ENCODE results near the gene ASTN2.

Gene ASTN2

DNA sequence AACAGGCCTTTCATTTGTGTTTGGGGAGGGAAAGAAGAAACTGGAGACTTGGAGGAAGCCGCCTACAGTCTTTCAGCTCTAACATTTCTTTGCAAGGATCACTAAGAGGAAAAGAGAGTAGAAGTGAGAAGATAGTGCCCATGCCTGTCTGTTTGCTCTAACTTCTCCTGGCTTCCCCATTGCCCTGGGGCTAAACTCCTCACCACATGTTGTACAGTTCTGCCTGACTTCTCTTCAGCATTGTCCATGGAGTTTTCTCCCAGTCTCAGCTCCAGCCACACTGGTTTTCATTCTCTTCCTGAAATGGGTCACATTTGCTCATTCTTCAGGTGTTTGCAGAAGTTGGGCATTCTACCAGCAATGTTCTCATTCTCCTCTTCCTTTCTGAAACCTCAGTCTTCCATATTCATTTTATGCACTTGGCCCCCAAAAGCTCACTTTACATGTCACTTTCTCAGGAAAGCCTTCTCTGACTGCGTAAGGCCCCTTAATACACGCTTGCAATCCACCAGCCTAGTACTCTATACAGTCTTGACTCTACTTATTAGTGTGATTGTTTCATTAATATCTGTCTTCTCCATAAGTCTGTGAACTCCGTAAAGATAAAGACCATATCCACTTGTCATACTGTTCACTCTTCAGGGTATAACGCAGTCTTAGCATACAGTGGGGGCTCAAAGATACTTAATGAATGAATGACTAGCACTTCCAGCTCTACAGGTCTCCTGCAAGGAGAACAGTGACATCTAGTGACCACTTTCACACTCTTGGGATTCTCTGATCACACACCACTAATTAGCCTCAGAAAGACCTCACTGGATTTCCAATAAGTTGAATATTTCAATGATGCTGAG lies 768.0 kb downstream of the ASTN2 start:
- DNase-seq = no peak

DNA sequence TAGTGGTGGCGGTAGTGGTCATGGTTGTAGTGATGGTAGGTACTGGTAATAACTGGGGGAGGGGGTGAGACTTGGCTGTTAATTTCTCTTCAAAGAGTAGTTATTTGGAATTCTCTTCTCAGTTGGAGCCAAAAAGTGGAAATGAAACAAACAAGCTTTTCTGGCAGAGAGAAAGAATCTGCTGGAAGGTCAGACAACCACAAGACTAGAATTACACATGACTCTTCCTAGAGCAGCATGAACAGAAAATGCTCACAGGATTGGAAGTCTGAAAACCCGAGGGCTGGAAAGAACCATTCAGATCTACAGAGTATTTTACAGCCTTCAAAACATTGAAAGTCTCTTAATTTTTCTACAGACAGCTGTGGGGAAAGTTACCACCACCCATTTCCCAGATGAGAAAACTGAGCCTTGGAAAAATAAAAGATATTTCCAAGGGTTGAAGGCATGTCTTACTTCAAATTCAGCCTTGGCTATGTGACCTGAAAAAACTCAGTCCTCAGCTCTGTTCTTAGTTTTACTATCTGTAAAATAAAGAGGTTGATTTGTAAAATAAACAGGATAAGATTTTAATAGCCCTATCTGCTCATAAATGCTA lies 770.7 kb downstream of the ASTN2 start:
- DNase-seq = no peak

- no peak for DNase-seq
Observed at GRCh38 chr9:116643691-116644090, 771.2 kb downstream of the ASTN2 start.

- no peak for DNase-seq
Observed at GRCh38 chr9:116641292-116642059, 773.4 kb downstream of the ASTN2 start.

DNA sequence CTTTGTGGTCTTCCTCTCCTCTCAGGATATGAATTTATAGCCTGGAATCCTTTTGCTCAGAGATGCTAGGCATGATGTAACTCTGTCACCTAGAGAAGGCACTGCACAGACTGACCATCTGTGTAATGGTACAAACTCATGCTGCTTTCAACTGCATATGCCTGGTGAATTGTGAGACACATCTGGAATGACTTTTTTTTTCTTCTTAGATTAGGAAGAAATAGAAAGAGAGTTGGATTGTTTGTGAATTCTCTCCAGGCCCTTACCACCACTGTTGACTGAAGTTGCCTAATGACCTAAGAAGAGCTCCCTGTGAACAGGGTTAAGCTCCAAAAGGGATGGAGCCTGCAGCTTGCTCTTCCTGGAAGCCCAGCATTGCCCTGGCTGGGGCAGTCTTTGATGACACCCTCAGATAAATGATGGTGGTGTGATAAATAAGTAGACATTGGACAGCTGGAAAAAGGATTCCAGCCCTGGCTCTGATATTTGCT lies 775.6 kb downstream of the ASTN2 start:
- no peak for DNase-seq

GRCh38 chr9:116635908-116636307 lies 778.9 kb downstream of the ASTN2 start:
- no peak for DNase-seq

- DNase-seq = no peak
Observed at GRCh38 chr9:116632990-116633838, 781.6 kb downstream of the ASTN2 start.

GRCh38 chr9:116629634-116630033 lies 785.2 kb downstream of the ASTN2 start:
- DNase-seq = no peak

DNA sequence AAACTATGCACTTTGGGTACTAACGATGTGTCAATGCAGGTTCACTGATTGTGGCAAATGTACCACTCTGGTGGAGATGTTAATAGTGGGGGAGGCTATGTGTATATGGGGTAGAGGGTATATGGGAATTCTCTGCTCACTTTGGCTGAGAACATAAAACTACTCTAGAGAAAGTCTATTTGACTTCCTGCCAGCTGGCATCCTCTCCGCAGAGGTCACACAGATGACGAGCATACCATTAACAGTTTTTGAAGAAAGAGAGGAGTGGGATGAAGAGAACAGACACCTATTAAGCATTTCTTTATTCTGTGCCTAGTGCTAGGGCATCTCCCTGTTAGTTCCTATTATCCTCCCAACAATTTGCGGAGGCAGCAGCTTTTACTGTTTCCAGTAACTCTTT lies 786.1 kb downstream of the ASTN2 start:
- DNase-seq = no peak

GRCh38 chr9:116627433-116627832 lies 787.4 kb downstream of the ASTN2 start:
- no peak for DNase-seq

DNA sequence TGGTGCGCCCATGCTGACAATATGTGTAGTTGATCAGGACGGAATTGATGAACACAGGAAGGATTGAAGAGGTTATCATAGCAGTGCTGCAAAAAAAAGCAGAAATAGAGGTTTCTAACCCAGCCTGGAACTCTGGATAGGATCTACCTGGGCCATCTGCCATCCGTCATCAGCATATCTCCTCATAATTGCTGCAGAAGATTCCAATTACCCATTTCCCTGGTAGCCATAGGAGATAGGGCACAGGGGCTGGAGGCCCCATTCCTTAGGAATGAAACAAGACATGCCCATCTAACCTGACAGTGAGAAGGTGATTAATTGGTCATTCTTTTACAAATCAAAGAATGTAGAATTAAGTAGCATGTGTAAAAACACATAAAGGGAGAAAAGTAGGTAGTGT lies 788.1 kb downstream of the ASTN2 start:
- no peak for DNase-seq

DNA sequence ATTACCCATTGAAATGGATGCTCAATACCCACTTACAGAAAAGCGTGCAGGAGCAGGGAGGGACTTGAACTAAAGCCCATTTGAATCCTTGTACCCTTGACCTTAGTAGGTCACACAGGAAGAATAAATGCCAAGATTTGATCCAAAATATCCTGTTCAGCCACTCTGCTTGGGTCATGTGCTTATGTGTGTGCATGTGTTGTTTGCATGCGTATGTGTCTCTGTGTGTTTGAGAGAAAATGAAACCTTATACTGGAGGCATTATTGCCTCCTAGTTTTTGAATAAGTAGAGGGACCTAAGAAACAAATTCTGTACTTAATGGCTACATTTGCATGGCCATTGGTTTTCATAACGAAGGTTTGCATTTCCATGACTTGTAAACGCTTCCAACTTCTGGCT lies 791.1 kb downstream of the ASTN2 start:
- DNase-seq = no peak

DNA sequence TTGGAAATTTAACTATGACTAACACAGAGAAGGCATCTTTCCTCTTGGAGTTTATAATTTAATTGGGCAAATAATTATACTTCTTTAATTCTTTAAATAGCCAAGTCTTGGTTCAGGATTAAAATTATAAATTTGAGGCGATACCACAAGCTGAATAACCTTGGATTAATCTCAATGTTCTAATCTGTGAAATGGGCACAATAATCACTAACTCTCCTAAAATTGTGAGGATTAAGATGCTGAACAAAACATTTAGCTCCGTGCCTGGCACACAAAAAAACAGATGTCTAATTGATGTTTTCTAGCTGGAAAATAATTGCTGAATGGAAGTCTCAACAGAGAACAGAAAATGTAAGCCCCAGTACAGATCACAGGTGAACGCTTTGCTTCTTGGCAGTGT lies 797.5 kb downstream of the ASTN2 start:
- DNase-seq = no peak

- no peak for DNase-seq
Observed at GRCh38 chr9:116616304-116616914, 798.4 kb downstream of the ASTN2 start.

DNA sequence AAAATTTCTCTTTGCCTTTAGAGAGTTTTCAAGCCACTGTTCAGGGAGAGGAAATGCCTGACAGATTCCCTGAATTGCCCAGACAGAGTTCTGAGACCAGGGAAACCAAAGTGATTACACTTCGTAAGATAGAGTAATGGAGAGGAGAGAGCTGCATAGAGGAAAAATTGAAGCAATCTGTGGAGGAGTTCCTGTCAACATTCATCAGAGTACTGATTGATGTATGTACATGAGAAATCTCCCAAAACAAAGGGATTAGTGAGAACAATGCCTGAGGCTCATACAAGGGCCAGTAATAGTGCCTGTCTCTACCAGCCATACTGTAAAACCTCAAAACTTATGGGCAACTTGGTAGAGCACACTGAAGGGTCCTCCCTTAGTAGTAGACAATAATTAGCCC lies 806.8 kb downstream of the ASTN2 start:
- no peak for DNase-seq

GRCh38 chr9:116605904-116606341 lies 808.9 kb downstream of the ASTN2 start:
- DNase-seq = no peak

DNA sequence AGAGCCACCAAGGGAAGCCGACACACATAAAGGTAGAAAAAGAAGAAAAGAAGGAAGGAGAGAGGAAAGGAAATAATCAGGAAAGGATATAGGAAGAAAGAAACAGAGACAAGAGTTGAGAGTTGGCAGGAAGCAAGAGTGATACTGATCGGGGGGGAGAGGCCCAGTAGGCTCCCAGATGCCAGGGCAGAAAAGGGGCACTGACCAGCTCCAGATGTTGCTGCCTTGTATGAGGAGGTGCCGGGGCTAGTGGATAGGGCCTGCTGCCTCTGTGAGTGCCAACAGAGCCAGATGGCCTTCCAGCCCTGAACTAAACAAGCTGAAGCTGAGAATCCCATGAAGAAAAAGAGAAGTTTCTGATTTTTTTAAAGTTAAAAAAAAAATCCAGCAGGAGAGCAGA lies 809.8 kb downstream of the ASTN2 start:
- DNase-seq = no peak

- DNase-seq = no peak
Observed at GRCh38 chr9:116604251-116604650, 810.6 kb downstream of the ASTN2 start.

- no peak for DNase-seq
Observed at GRCh38 chr9:116599342-116599884, 815.4 kb downstream of the ASTN2 start.

GRCh38 chr9:116596646-116597045 lies 818.2 kb downstream of the ASTN2 start:
- no peak for DNase-seq

DNA sequence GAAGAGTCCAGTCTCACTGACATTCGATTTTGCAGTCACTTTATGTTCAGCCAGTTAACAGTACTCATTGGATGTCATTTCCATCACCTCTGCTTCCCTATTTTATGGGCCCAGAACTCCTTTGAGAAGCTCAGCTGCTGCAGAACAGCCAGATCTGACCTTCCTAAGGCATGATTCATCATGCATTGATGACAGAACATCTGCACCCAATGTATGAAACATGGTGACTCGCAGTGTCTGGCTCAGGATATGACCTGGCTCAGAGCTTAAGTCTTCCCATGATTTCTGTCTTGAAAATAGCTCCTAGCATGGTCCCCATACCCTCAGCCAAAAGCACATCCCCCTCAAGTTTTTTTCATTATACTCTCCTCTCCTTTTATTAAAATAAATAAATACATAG lies 820.3 kb downstream of the ASTN2 start:
- no peak for DNase-seq

- DNase-seq = no peak
Observed at GRCh38 chr9:116592970-116593369, 821.9 kb downstream of the ASTN2 start.

All from stimulated activated CD4-positive, alpha-beta T cell treated with anti-CD3 and anti-CD28 coated beads, Interleukin-2, amount 100 ng/mL, for 24 hours (primary cell).